ENCODE data around the gene ZCCHC18. TPM values are rescaled to one million over a fixed set of nuclear protein-coding genes. Genes with fewer than 3 reads are reported as not detected.
"Not testable (repeated sequence)": the region's sequence is repeated elsewhere in the genome, so short reads cannot be mapped to it uniquely, and the experiment has no call there.

Gene ZCCHC18
- total and polyA plus RNA-seq, 3 experiments from 2014 or later, result 2.9 to 7.0 (median 3.1) TPM

- H3K36me3 Mint-ChIP-seq, result peaks cover 0 to 11% (median 0%) of the 10 kb centered on the region in 3 donors
- H3K4me1 Mint-ChIP-seq, result peaks cover 0 to 7% (median 3%) of the 10 kb centered on the region in 3 donors
- Histone ChIP-seq H3K36me3 (ENCODE audit: insufficient read depth, low read length) (no peaks in the 10 kb centered on the region), H3K4me3 (ENCODE audit: low read length) (no peak overlapping the region), H3K27me3 (ENCODE audit: insufficient read depth, low read length, poor library complexity, severe bottlenecking) (no peaks in the 10 kb centered on the region), H3K27ac (ENCODE audit: low read depth, low read length) (no peak overlapping the region), H3K4me1 (ENCODE audit: insufficient read depth, low read length) (no peaks in the 10 kb centered on the region), H3K9me3 (ENCODE audit: low read length) (no peaks in the 10 kb centered on the region)
- POLR2A ChIA-PET, result no interaction called here
- H3K4me3 Mint-ChIP-seq, result peak overlapping the region in 1 of 7 donors; percentile 29
- H3K27me3 Mint-ChIP-seq, result peaks cover 0 to 7% of the 10 kb centered on the region in 2 donors
- peak; percentile 29 to 68 (median 55) for DNase-seq
- CTCF ChIA-PET, result interaction anchor here (1.1 to 6.4 kb wide), 4 partner anchors 11 to 68 kb away, joined by 3 to 36 read pairs (median 11); partner anchors contain the start of genes FAM199X and ZCCHC18
- H3K9me3 Mint-ChIP-seq, result no peaks in the 10 kb centered on the region
- peak overlapping the region in 3 of 8 donors; percentile 44 to 67 (median 59) for H3K27ac Mint-ChIP-seq
These were observed 14.0 kb upstream of the ZCCHC18 start for GRCh38 chrX:104098151-104098808.

- Histone ChIP-seq H3K4me3 (ENCODE audit: low read length) (no peak overlapping the region), H3K36me3 (ENCODE audit: insufficient read depth, low read length) (no peaks in the 10 kb centered on the region), H3K9me3 (ENCODE audit: low read length) (no peaks in the 10 kb centered on the region), H3K27ac (ENCODE audit: low read depth, low read length) (no peak overlapping the region), H3K4me1 (ENCODE audit: insufficient read depth, low read length) (no peaks in the 10 kb centered on the region), H3K27me3 (ENCODE audit: insufficient read depth, low read length, poor library complexity, severe bottlenecking) (no peaks in the 10 kb centered on the region)
- H3K9me3 Mint-ChIP-seq, result no peaks in the 10 kb centered on the region
- CTCF ChIA-PET, result interaction anchor here (1.1 to 6.4 kb wide), 4 partner anchors 11 to 68 kb away, joined by 3 to 36 read pairs (median 11); partner anchors contain the start of genes FAM199X and ZCCHC18
- H3K4me3 Mint-ChIP-seq, result no peak overlapping the region
- peaks cover 0 to 6% of the 10 kb centered on the region in 2 donors for H3K27me3 Mint-ChIP-seq
- H3K36me3 Mint-ChIP-seq, result peaks cover 0 to 18% (median 0%) of the 10 kb centered on the region in 3 donors
- POLR2A ChIA-PET, result no interaction called here
- H3K4me1 Mint-ChIP-seq, result peaks cover 0 to 7% (median 3%) of the 10 kb centered on the region in 3 donors
- DNase-seq, result no peak
- peak overlapping the region in 1 of 8 donors; percentile 18 for H3K27ac Mint-ChIP-seq
These were observed 13.4 kb upstream of the ZCCHC18 start for GRCh38 chrX:104098919-104099318.

GRCh38 chrX:104104676-104105075, 7.6 kb upstream of the ZCCHC18 start:
- POLR2A ChIA-PET, result no interaction called here
- H3K4me1 Mint-ChIP-seq, result peaks cover 29 to 37% (median 35%) of the 10 kb centered on the region in 3 donors
- H3K27ac Mint-ChIP-seq, result peak overlapping the region in 1 of 8 donors; percentile 43
- CTCF ChIA-PET, result interaction anchor here (6.4 kb wide), 1 partner anchor 8 kb away, joined by 36 read pairs; the partner anchor contains the start of gene ZCCHC18
- no peak for DNase-seq
- H3K27me3 ChIP-seq (ENCODE audit: insufficient read depth, low read length, poor library complexity, severe bottlenecking), result no peaks in the 10 kb centered on the region
- no peak overlapping the region for H3K27ac ChIP-seq (ENCODE audit: low read depth, low read length)
- H3K4me1 ChIP-seq (ENCODE audit: insufficient read depth, low read length), result peaks cover 17% of the 10 kb centered on the region
- H3K36me3 Mint-ChIP-seq, result peaks cover 0 to 33% (median 0%) of the 10 kb centered on the region in 3 donors
- H3K4me3 ChIP-seq (ENCODE audit: low read length), result no peak overlapping the region
- H3K9me3 ChIP-seq (ENCODE audit: low read length), result no peaks in the 10 kb centered on the region
- no peak overlapping the region for H3K4me3 Mint-ChIP-seq
- H3K36me3 ChIP-seq (ENCODE audit: insufficient read depth, low read length), result no peaks in the 10 kb centered on the region
- H3K27me3 Mint-ChIP-seq, result peaks cover 0 to 4% of the 10 kb centered on the region in 2 donors
- H3K9me3 Mint-ChIP-seq, result no peaks in the 10 kb centered on the region

GRCh38 chrX:104105330-104106262, 6.7 kb upstream of the ZCCHC18 start:
- Mint-ChIP-seq H3K9me3 (no peaks in the 10 kb centered on the region), H3K4me1 (peaks cover 36 to 46% (median 44%) of the 10 kb centered on the region in 3 donors), H3K36me3 (peaks cover 0 to 34% (median 0%) of the 10 kb centered on the region in 3 donors), H3K27ac (peak overlapping the region in 6 of 8 donors; percentile 2 to 90 (median 36)), H3K4me3 (no peak overlapping the region), H3K27me3 (peaks cover 0 to 4% of the 10 kb centered on the region in 2 donors)
- ChIA-PET CTCF (no interaction called here), POLR2A (no interaction called here)
- DNase-seq, result no peak
- Histone ChIP-seq H3K9me3 (ENCODE audit: low read length) (no peaks in the 10 kb centered on the region), H3K27me3 (ENCODE audit: insufficient read depth, low read length, poor library complexity, severe bottlenecking) (no peaks in the 10 kb centered on the region), H3K4me3 (ENCODE audit: low read length) (no peak overlapping the region), H3K27ac (ENCODE audit: low read depth, low read length) (no peak overlapping the region), H3K36me3 (ENCODE audit: insufficient read depth, low read length) (no peaks in the 10 kb centered on the region), H3K4me1 (ENCODE audit: insufficient read depth, low read length) (peaks cover 23% of the 10 kb centered on the region)

GRCh38 chrX:104108955-104109354, 3.4 kb upstream of the ZCCHC18 start:
- Histone ChIP-seq H3K27ac (ENCODE audit: low read depth, low read length) (peak overlapping the region; percentile 69), H3K36me3 (ENCODE audit: insufficient read depth, low read length) (no peaks in the 10 kb centered on the region), H3K4me3 (ENCODE audit: low read length) (no peak overlapping the region), H3K9me3 (ENCODE audit: low read length) (no peaks in the 10 kb centered on the region), H3K4me1 (ENCODE audit: insufficient read depth, low read length) (peaks cover 40% of the 10 kb centered on the region), H3K27me3 (ENCODE audit: insufficient read depth, low read length, poor library complexity, severe bottlenecking) (no peaks in the 10 kb centered on the region)
- Mint-ChIP-seq H3K27me3 (peaks cover 0 to 8% of the 10 kb centered on the region in 2 donors), H3K36me3 (peaks cover 0 to 19% (median 0%) of the 10 kb centered on the region in 3 donors), H3K9me3 (no peaks in the 10 kb centered on the region), H3K27ac (peak overlapping the region; percentile 92 to 99 (median 96)), H3K4me1 (peaks cover 48 to 68% (median 67%) of the 10 kb centered on the region in 3 donors), H3K4me3 (peak overlapping the region; percentile 24 to 93 (median 88))
- POLR2A ChIA-PET, result no interaction called here
- DNase-seq, result peak in 1 of 5 donors; percentile 18
- CTCF ChIA-PET, result interaction anchor here (1.4 kb wide), 1 partner anchor 9 kb away, joined by 8 read pairs; no protein-coding TSS in a partner anchor

GRCh38 chrX:104110491-104111240, 1.7 kb upstream of the ZCCHC18 start:
- Histone ChIP-seq H3K27ac (ENCODE audit: low read depth, low read length) (peak overlapping the region; percentile 69), H3K4me3 (ENCODE audit: low read length) (peak overlapping the region; percentile 11), H3K4me1 (ENCODE audit: insufficient read depth, low read length) (peaks cover 40% of the 10 kb centered on the region)
- peaks cover 55 to 84% (median 74%) of the 10 kb centered on the region in 3 donors for H3K4me1 Mint-ChIP-seq
- peak in 3 of 5 donors; percentile 58 to 70 (median 67) for DNase-seq
- H3K9me3 ChIP-seq (ENCODE audit: low read length); POLR2A ChIA-PET; H3K9me3 Mint-ChIP-seq; H3K27me3 ChIP-seq (ENCODE audit: insufficient read depth, low read length, poor library complexity, severe bottlenecking); H3K36me3 ChIP-seq (ENCODE audit: insufficient read depth, low read length); H3K36me3 Mint-ChIP-seq: not testable (repeated sequence)
- H3K27me3 Mint-ChIP-seq, result peaks cover 0 to 11% of the 10 kb centered on the region in 2 donors
- H3K27ac Mint-ChIP-seq, result peak overlapping the region; percentile 92 to 99 (median 96)
- peak overlapping the region; percentile 88 to 97 (median 93) for H3K4me3 Mint-ChIP-seq
- CTCF ChIA-PET, result interaction anchor here (1.4 to 3.4 kb wide), 3 partner anchors 9 to 192 kb away, joined by 4 to 36 read pairs (median 8); no protein-coding TSS in a partner anchor

Measured in CD8-positive, alpha-beta memory T cell (primary cell).